Activated CD4-positive, alpha-beta T cell treated with anti-CD3 and anti-CD28 coated beads, Interleukin-2, amount 10 ng/mL, durations not matched to agents 24 days and 14 days (primary cell): ENCODE measurements around the gene SCN5A. TPM values are rescaled to one million over a fixed set of nuclear protein-coding genes. Genes with fewer than 3 reads are reported as not detected.

Experiments
- DNase-seq: peaks from one replicate; pipeline ENCODE4 v3.0.0; 2022
- H3K27ac Mint-ChIP-seq: one replicate; pipeline ENCODE4 v1.8.0; 2022; ENCODE audit warnings: mild to moderate bottlenecking, mixed read lengths
- H3K27me3 Mint-ChIP-seq: one replicate; pipeline ENCODE4 v1.8.0; 2022; ENCODE audit warnings: mixed read lengths
- H3K36me3 Mint-ChIP-seq: one replicate; pipeline ENCODE4 v1.8.0; 2022; ENCODE audit warnings: low read depth, mild to moderate bottlenecking, mixed read lengths
- H3K4me1 Mint-ChIP-seq: one replicate; pipeline ENCODE4 v1.8.0; 2021; ENCODE audit warnings: mixed read lengths
- H3K4me3 Mint-ChIP-seq: one replicate; pipeline ENCODE4 v1.8.0; 2022; ENCODE audit warnings: mild to moderate bottlenecking, moderate library complexity, mixed read lengths
- H3K9me3 Mint-ChIP-seq: one replicate; pipeline ENCODE4 v1.8.0; 2021; ENCODE audit warnings: mixed read lengths
- intact Hi-C: fragments of 100-400 bp; cut with micrococcal nuclease; formaldehyde crosslinking; loops from one replicate; pipeline ENCODE4 v1.15.1; 2023
- total RNA-seq: library from RNA; stranded (reverse); gene quantifications from 2 replicates; pipeline ENCODE4 v1.2.3, GENCODE V29; 2022

The SCN5A gene
- total RNA-seq, 1 donor from 2014 or later = not detected

- intact Hi-C loops = no loop called here
- no peak overlapping the region for H3K4me3 Mint-ChIP-seq
- H3K27me3 Mint-ChIP-seq = no peaks in the 10 kb centered on the region
- DNase-seq = peak; percentile 62
- no peaks in the 10 kb centered on the region for H3K4me1 Mint-ChIP-seq
- H3K36me3 Mint-ChIP-seq = no peaks in the 10 kb centered on the region
- no peaks in the 10 kb centered on the region for H3K9me3 Mint-ChIP-seq
- H3K27ac Mint-ChIP-seq = no peak overlapping the region
These were observed 21.5 kb downstream of the SCN5A start for GRCh38 chr3:38627956-38628355.

GRCh38 chr3:38626171-38626570, 23.3 kb downstream of the SCN5A start:
- Mint-ChIP-seq H3K4me1 (no peaks in the 10 kb centered on the region), H3K9me3 (no peaks in the 10 kb centered on the region), H3K4me3 (no peak overlapping the region), H3K27ac (no peak overlapping the region), H3K27me3 (no peaks in the 10 kb centered on the region), H3K36me3 (no peaks in the 10 kb centered on the region)
- intact Hi-C loops = no loop called here
- DNase-seq = no peak

DNA sequence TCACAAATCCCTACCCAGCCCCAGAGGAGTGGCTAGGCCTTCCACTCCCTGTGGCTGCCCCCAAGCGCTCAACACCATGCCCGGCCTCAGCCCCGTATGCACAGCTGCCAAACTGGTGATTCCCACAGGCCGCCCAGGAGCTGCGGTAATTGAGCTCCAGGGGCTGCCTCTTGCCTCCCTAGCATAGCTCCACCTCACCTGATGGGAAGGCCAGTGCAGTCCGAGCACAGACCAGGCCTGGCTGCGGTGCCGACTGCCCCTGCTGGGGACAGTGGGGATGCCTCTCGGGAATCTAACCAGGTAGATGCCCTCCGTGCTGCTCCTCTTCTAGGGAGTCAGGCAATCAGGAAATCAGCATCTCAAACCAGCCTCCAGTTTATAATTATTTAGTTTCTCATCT, 25.9 kb downstream of the SCN5A start:
- Mint-ChIP-seq H3K27ac (no peak overlapping the region), H3K4me3 (no peak overlapping the region), H3K27me3 (no peaks in the 10 kb centered on the region), H3K36me3 (no peaks in the 10 kb centered on the region), H3K9me3 (no peaks in the 10 kb centered on the region), H3K4me1 (no peaks in the 10 kb centered on the region)
- intact Hi-C loops = no loop called here
- no peak for DNase-seq

DNA sequence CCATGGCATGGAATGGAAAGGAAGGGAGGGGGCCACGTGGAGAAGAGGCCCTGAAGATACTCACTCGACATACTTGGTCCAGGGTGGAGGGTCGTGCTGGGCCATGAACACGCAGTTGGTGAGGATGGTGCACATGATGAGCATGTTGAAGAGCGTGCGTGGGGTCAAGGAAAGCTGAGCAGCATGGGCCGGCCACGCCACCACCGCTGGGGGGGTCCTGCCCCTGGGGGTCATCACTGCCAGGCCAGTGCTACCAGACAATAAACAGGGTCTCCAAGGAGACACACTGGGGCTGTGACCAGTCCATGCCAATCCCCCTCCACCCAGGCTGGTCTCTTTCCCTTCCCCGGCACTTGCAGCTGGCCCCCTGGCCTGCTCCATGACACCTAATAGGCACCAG, 27.2 kb downstream of the SCN5A start:
- no peak for DNase-seq
- Mint-ChIP-seq H3K36me3 (no peaks in the 10 kb centered on the region), H3K9me3 (no peaks in the 10 kb centered on the region), H3K27me3 (no peaks in the 10 kb centered on the region), H3K27ac (no peak overlapping the region), H3K4me3 (no peak overlapping the region), H3K4me1 (no peaks in the 10 kb centered on the region)
- intact Hi-C loops = no loop called here

DNA sequence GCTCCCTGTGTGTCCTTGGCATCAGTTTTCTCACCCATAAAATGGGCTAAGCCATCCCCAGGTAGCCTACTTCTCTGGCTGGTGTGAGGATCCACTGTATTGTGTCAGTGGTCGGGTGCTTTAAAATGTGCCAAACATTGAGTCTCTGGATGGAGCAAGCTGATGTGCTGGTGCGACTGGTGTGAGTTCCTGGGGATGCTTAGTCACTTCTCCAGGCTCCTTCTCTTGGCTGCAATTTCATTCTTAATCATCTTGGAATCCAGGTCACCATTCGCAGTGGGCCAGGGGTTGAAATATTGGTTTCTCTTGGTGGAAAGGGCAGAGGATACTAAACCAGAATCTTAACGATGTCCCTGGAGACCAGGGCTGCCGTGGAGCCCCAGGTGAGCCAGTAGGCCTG, 29.3 kb downstream of the SCN5A start:
- H3K36me3 Mint-ChIP-seq = no peaks in the 10 kb centered on the region
- intact Hi-C loops = no loop called here
- no peak overlapping the region for H3K4me3 Mint-ChIP-seq
- H3K27me3 Mint-ChIP-seq = peaks cover 3% of the 10 kb centered on the region
- H3K9me3 Mint-ChIP-seq = no peaks in the 10 kb centered on the region
- H3K4me1 Mint-ChIP-seq = no peaks in the 10 kb centered on the region
- no peak overlapping the region for H3K27ac Mint-ChIP-seq
- DNase-seq = no peak

DNA sequence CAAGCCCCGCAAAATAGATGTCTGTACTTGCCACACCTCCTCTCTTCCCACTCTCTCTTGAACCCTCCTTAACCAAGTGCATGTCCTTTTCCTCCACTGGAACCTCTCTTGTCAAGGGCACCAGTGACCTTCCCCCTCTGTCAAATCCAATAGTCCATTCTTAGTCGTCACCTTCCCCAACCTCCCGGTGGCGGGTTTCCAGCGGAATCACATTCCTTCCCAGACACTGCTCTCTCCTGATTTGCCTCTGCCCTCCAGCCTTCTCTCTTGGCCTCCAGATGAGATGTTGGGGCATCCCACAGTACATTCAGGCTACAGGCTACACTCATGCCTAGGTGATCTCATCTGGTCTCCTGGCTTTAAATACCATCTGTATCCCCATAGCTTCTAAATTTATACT, 31.1 kb downstream of the SCN5A start:
- Mint-ChIP-seq H3K27ac (no peak overlapping the region), H3K27me3 (peaks cover 3% of the 10 kb centered on the region), H3K36me3 (no peaks in the 10 kb centered on the region), H3K9me3 (no peaks in the 10 kb centered on the region), H3K4me3 (no peak overlapping the region), H3K4me1 (no peaks in the 10 kb centered on the region)
- intact Hi-C loops = no loop called here
- DNase-seq = no peak

GRCh38 chr3:38617586-38617985, 31.9 kb downstream of the SCN5A start:
- no peaks in the 10 kb centered on the region for H3K9me3 Mint-ChIP-seq
- H3K27me3 Mint-ChIP-seq = peaks cover 3% of the 10 kb centered on the region
- no peaks in the 10 kb centered on the region for H3K4me1 Mint-ChIP-seq
- intact Hi-C loops = no loop called here
- DNase-seq = no peak
- H3K36me3 Mint-ChIP-seq = no peaks in the 10 kb centered on the region
- no peak overlapping the region for H3K4me3 Mint-ChIP-seq
- H3K27ac Mint-ChIP-seq = no peak overlapping the region

DNA sequence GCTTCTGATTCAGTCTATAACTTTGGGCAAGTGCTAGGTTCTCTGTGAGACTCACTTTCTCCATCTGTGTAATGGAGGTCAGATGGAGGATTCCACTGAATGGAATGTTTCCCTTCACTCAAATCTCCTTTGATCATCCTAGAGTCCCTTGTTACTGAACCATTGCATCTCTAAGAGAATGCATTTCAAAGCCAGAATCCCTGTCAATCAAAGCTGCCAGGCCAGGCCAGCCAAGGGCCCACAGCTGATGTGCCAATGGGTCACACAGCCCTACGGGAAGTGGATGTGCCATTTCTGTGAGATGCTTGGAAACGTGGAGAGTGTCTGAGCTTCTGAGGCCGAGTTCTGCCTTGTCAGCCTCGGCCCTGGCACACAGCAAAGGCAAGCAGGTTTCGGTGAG, 32.4 kb downstream of the SCN5A start:
- no peak overlapping the region for H3K4me3 Mint-ChIP-seq

GRCh38 chr3:38616658-38617057, 32.8 kb downstream of the SCN5A start:
- no peaks in the 10 kb centered on the region for H3K36me3 Mint-ChIP-seq
- peaks cover 3% of the 10 kb centered on the region for H3K27me3 Mint-ChIP-seq
- DNase-seq = no peak
- no peak overlapping the region for H3K4me3 Mint-ChIP-seq
- H3K27ac Mint-ChIP-seq = no peak overlapping the region
- intact Hi-C loops = no loop called here
- H3K4me1 Mint-ChIP-seq = no peaks in the 10 kb centered on the region
- H3K9me3 Mint-ChIP-seq = no peaks in the 10 kb centered on the region

More for the DNA sequence above, 32.4 kb downstream of the SCN5A start:
- Mint-ChIP-seq H3K9me3 (no peaks in the 10 kb centered on the region), H3K27me3 (peaks cover 3% of the 10 kb centered on the region), H3K36me3 (no peaks in the 10 kb centered on the region), H3K4me1 (no peaks in the 10 kb centered on the region), H3K27ac (no peak overlapping the region)
- intact Hi-C loops = no loop called here
- DNase-seq = no peak

DNA sequence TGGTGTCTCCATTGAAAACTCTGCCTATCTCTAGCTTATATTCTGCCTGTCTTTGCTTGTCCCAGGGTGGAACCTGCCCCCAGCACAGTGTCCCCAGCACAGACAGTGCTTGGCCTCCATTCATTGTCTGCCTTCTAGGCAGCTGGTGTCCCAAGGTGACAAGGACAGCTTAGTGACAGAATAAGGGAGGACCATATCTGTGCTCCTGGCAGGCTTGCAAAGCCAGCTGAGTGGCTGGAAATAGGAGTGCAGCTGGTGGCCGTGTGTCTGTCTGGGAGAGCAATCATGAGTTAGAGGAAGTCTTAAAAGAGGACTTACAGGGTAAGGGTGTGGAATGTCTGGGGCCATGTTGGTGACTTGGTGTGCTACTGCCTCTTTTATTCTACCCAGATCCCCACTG, 33.4 kb downstream of the SCN5A start:
- H3K27ac Mint-ChIP-seq = no peak overlapping the region
- H3K27me3 Mint-ChIP-seq = peaks cover 3% of the 10 kb centered on the region
- H3K4me1 Mint-ChIP-seq = no peaks in the 10 kb centered on the region
- intact Hi-C loops = no loop called here
- no peaks in the 10 kb centered on the region for H3K9me3 Mint-ChIP-seq
- no peaks in the 10 kb centered on the region for H3K36me3 Mint-ChIP-seq
- DNase-seq = no peak
- no peak overlapping the region for H3K4me3 Mint-ChIP-seq

DNA sequence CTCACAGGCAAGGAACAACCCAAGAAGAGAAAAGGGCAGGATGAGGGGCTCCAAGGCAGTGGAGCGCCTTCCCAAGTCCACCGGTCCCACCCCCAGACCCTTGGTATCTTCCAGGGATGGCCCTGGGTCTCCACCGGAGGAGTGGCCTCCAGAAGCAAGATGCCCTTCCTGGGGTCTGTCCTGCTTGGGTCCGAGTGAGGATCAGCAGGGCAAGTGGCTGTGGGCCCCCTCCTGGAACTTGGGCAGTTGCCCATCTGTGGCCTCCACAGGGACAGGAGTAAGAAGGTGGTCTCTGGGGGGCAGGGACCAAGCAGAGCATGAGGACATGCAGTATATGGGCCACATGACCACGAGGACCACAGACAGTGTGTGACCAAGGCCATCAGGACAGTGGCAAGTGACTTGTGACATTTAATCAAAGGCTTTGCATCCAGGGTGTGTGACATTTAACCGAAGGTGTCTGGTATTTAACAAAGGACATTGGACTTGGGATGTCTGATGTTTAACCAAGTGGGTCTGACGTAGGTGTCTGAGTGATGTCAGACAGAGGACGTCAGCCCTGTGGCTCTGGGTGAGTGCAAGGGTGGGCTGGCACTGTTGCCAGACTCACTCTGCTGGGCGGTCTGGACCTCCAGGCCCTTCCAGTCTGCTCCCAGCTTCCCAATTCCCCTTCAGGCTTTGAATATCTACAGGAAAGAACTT, 34.7 kb downstream of the SCN5A start:
- no peaks in the 10 kb centered on the region for H3K36me3 Mint-ChIP-seq
- H3K27ac Mint-ChIP-seq = no peak overlapping the region
- no peaks in the 10 kb centered on the region for H3K9me3 Mint-ChIP-seq
- peaks cover 3% of the 10 kb centered on the region for H3K27me3 Mint-ChIP-seq
- no peak for DNase-seq
- no peak overlapping the region for H3K4me3 Mint-ChIP-seq
- intact Hi-C loops = no loop called here
- H3K4me1 Mint-ChIP-seq = no peaks in the 10 kb centered on the region

- H3K9me3 Mint-ChIP-seq = no peaks in the 10 kb centered on the region
- no peak for DNase-seq
- H3K36me3 Mint-ChIP-seq = no peaks in the 10 kb centered on the region
- peaks cover 3% of the 10 kb centered on the region for H3K27me3 Mint-ChIP-seq
- H3K4me1 Mint-ChIP-seq = no peaks in the 10 kb centered on the region
- intact Hi-C loops = no loop called here
- H3K4me3 Mint-ChIP-seq = no peak overlapping the region
- H3K27ac Mint-ChIP-seq = no peak overlapping the region
These were observed 35.4 kb downstream of the SCN5A start for GRCh38 chr3:38614091-38614490.

DNA sequence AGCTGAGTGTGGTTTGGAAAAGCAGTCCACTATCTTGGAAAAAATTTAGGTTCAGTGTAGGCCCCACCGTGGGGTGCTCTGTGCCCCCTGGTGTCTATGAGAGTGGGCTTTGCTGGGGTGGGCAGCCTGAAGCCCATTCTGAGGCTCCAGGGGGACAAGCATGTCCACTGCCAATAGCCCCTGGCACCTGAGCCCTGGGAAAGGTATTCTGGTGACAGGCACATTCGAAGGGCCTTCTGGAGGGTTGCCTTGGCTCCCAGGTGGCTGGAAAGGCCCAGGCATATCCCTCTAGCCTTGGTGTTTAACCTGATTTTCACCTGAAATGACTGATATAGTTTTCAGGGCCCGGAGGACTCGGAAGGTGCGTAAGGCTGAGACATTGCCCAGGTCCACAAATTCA, 36.1 kb downstream of the SCN5A start:
- Mint-ChIP-seq H3K4me1 (no peaks in the 10 kb centered on the region), H3K36me3 (no peaks in the 10 kb centered on the region), H3K27me3 (peaks cover 3% of the 10 kb centered on the region), H3K4me3 (no peak overlapping the region), H3K9me3 (no peaks in the 10 kb centered on the region), H3K27ac (no peak overlapping the region)
- DNase-seq = no peak
- intact Hi-C loops = no loop called here

DNA sequence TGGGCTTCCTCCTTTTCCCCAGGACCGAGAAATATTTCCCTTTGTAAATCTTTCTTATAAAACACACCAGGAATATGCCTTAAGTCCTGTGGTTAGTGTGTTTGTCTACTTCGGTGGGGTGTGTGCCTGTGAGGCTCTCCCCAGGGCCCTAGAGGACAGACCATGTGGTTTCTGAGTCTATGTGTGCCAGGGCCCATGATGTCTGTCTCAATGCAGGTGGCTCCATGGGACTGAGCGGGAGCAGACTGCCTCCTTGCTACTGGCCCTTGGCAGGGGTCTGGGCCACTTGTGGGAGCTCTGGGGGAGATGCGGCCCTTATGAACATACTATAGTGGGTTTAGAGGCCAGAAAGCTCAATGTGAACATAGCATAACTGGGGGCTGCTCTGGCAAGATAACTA, 37.6 kb downstream of the SCN5A start:
- Mint-ChIP-seq H3K4me1 (no peaks in the 10 kb centered on the region), H3K9me3 (no peaks in the 10 kb centered on the region), H3K27me3 (peaks cover 3% of the 10 kb centered on the region), H3K27ac (no peak overlapping the region), H3K36me3 (no peaks in the 10 kb centered on the region), H3K4me3 (no peak overlapping the region)
- DNase-seq = no peak
- intact Hi-C loops = no loop called here

DNA sequence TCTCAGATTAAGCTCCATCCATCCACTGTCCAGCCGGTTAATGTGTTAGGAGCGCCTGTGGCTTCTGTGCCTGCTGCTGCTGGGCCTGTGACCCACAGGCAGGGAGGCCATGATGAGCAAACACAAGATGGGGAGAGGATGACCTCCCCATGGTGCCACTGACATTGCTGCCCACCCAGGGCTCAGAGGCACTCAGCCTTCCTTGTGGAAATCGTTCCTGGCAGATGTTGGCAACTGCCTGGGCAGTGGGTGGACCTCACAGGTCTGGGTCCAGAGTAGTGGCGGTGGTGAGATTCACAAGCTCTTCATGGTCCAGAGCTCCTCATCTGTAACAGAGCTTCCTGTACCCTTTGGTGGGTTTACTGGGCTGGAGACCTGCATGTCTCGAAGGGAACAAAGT, 38.6 kb downstream of the SCN5A start:
- no peak for DNase-seq
- no peaks in the 10 kb centered on the region for H3K9me3 Mint-ChIP-seq
- H3K27ac Mint-ChIP-seq = no peak overlapping the region
- intact Hi-C loops = no loop called here
- no peak overlapping the region for H3K4me3 Mint-ChIP-seq
- no peaks in the 10 kb centered on the region for H3K4me1 Mint-ChIP-seq
- H3K36me3 Mint-ChIP-seq = no peaks in the 10 kb centered on the region
- H3K27me3 Mint-ChIP-seq = no peaks in the 10 kb centered on the region
